GM12878 (cell line): Measurements from ENCODE around the gene EPHA2. TPM values are rescaled to one million over a fixed set of nuclear protein-coding genes. Genes with fewer than 3 reads are reported as not detected.

Experiments
- ATAC-seq: fragments of 200-7000 bp; cut with Tn5 transposase; 3 replicates; pipeline ENCODE4 v1.9.1; 2020; ENCODE audit warnings: mild to moderate bottlenecking, moderate library complexity
- BruUV-seq: library from RNA; stranded (reverse); fragments of 400-500 nt; replicated peaks from 2 replicates; lab custom pipeline; 2021; lab: Mats Ljungman, UMichigan
- CTCF ChIA-PET: fragments of 300-600 bp; sonication (Branson Sonifier 250); formaldehyde crosslinking; extraction: SDS; loops from one replicate; lab custom pipeline; 2021; ENCODE audit warnings: inconsistent platforms; lab: Yijun Ruan, JAX
- POLR2A ChIA-PET: fragments of 350-600 bp; formaldehyde crosslinking; extraction: SDS; loops from one replicate; lab custom pipeline; 2021; ENCODE audit warnings: inconsistent platforms; lab: Charles Lee
- RAD21 ChIA-PET: fragments of 300-600 bp; sonication (Branson Sonifier 250); formaldehyde crosslinking; loops from one replicate; lab custom pipeline; 2023; ENCODE audit warnings: antibody characterized with exemption; ENCODE audit not compliant: unreplicated experiment; lab: Charles Lee
- SMC1A ChIA-PET: fragments of 300-600 bp; sonication (Branson Sonifier 250); formaldehyde crosslinking; loops from one replicate; lab custom pipeline; 2023; ENCODE audit not compliant: unreplicated experiment, uncharacterized antibody; lab: Charles Lee
- DNase-seq: peaks from one replicate; pipeline ENCODE4 v3.0.0-alpha.2; 2011; ENCODE audit warnings: low read depth, low spot score
- FAIRE-seq: peaks from 3 replicates; lab custom pipeline; 2011; peaks lifted over from hg19 to GRCh38; lab: Jason Lieb, UNC
- H2AFZ ChIP-seq: 2 replicates; pipeline ENCODE4 v1.6.0; 2011; ENCODE audit warnings: low read depth, low read length, control low read depth; ENCODE audit not compliant: control insufficient read depth
- H3K27ac ChIP-seq: 2 replicates; pipeline ENCODE4 v1.5.1; 2011; ENCODE audit warnings: control low read depth; ENCODE audit not compliant: control insufficient read depth, insufficient read depth
- H3K27me3 ChIP-seq, 2 experiments: replicated peaks in 1 of 2; 2 replicates each; pipeline versions ENCODE4 v1.6.0 to v1.6.1; 2011; ENCODE audit warnings: low read length in 1 of 2; ENCODE audit not compliant: control insufficient read depth in 2 of 2, insufficient read depth in 2 of 2
- H3K36me3 ChIP-seq, 2 experiments: 2 replicates each; pipeline ENCODE4 v1.5.1; 2011; ENCODE audit warnings: low read length in 1 of 2; ENCODE audit not compliant: control insufficient read depth in 2 of 2, insufficient read depth in 2 of 2
- H3K4me1 ChIP-seq: 2 replicates; pipeline ENCODE4 v1.6.1; 2011; ENCODE audit warnings: mild to moderate bottlenecking, low read length, moderate library complexity, mixed read lengths; ENCODE audit not compliant: control insufficient read depth, insufficient read depth
- H3K4me2 ChIP-seq: 2 replicates; pipeline ENCODE4 v1.6.0; 2011; ENCODE audit warnings: control low read depth; ENCODE audit not compliant: control insufficient read depth, insufficient read depth
- H3K4me3 ChIP-seq: fragments of 200-600 bp; sonication (generic); 2 replicates; pipeline ENCODE4 v1.5.1; 2016
- H3K79me2 ChIP-seq: 2 replicates; pipeline ENCODE4 v1.6.0; 2011; ENCODE audit warnings: low read length; ENCODE audit not compliant: control insufficient read depth, insufficient read depth
- H3K9ac ChIP-seq: 2 replicates; pipeline ENCODE4 v1.8.0; 2011; ENCODE audit warnings: low read length, control low read depth, mixed read lengths; ENCODE audit not compliant: control insufficient read depth, insufficient read depth
- H3K9me3 ChIP-seq: replicated peaks from 3 replicates; pipeline ENCODE4 v1.5.1; 2011; ENCODE audit warnings: mild to moderate bottlenecking, low read length; ENCODE audit not compliant: control insufficient read depth, insufficient read depth
- H4K20me1 ChIP-seq: 2 replicates; pipeline ENCODE4 v1.6.0; 2011; ENCODE audit not compliant: control insufficient read depth, insufficient read depth
- EP300 ChIP-seq, 2 experiments: fragments of 150-350 bp in 1 of 2; IDR thresholded peaks; 2 replicates each; pipeline ENCODE4 v1.6.1; 2011 to 2012; ENCODE audit warnings: low read depth in 2 of 2, low read length in 2 of 2, borderline replicate concordance in 1 of 2, improper control_type of control experiment in 1 of 2, inconsistent platforms in 1 of 2; ENCODE audit not compliant: control insufficient read depth in 1 of 2
- HDGF ChIP-seq: fragments of 450-650 bp; IDR thresholded peaks from 2 replicates; pipeline ENCODE4 v1.6.1; 2016; ENCODE audit warnings: antibody characterized with exemption
- HSF1 ChIP-seq: fragments of 150-350 bp; IDR thresholded peaks from 2 replicates; pipeline ENCODE4 v1.6.1; 2014; ENCODE audit warnings: mild to moderate bottlenecking, low read depth, low read length
- NFIC ChIP-seq: IDR thresholded peaks from 2 replicates; pipeline ENCODE4 v1.6.1; 2012; ENCODE audit warnings: low read depth, mild to moderate bottlenecking, inconsistent platforms, low read length, moderate library complexity
- PAX5 ChIP-seq: IDR thresholded peaks from 2 replicates; pipeline ENCODE4 v1.6.1; 2011; ENCODE audit warnings: low read depth, low read length, borderline replicate concordance
- PAX8 ChIP-seq: fragments of 450-650 bp; IDR thresholded peaks from 2 replicates; pipeline ENCODE4 v1.6.1; 2017; ENCODE audit warnings: mild to moderate bottlenecking, moderate library complexity
- POLR2A ChIP-seq: IDR thresholded peaks from 2 replicates; pipeline ENCODE4 v1.6.1; 2011; ENCODE audit warnings: low read depth, mild to moderate bottlenecking, low read length
- RCOR1 ChIP-seq: conservative IDR thresholded peaks from 2 replicates; pipeline ENCODE4 v1.6.1; 2012; ENCODE audit warnings: low read depth, low read length, improper control_type of control experiment
- SMARCA5 ChIP-seq: fragments of 450-650 bp; IDR thresholded peaks from 2 replicates; pipeline ENCODE4 v1.6.1; 2017; ENCODE audit warnings: mild to moderate bottlenecking
- STAT3 ChIP-seq: IDR thresholded peaks from 2 replicates; pipeline ENCODE4 v1.6.1; 2011; ENCODE audit warnings: low read depth, low read length, improper control_type of control experiment
- ZNF24 ChIP-seq: fragments of 450-650 bp; IDR thresholded peaks from 2 replicates; pipeline ENCODE4 v1.6.1; 2017; ENCODE audit warnings: antibody characterized with exemption, mild to moderate bottlenecking
- WGBS: methylation state at CpG from one replicate; pipeline ENCODE4 v1.1.6; 2016; ENCODE audit warnings: low lambda C conversion rate; ENCODE audit not compliant: insufficient replicate concordance, insufficient coverage; ENCODE audit errors: missing lambda C conversion rate; 5-methylcytosine and 5-hydroxymethylcytosine counted together
- in situ Hi-C: fragments of 300-500 bp; cut with MboI; formaldehyde crosslinking; loops from 9 replicates; pipeline ENCODE4 v1.14.3; 2018; ENCODE audit warnings: mixed read lengths
- intact Hi-C: fragments of 100-400 bp; cut with micrococcal nuclease; formaldehyde crosslinking; loops from one replicate; pipeline ENCODE4 v1.14.2; 2022; ENCODE audit not compliant: unreplicated experiment
- polyA plus RNA-seq, 11 experiments: library from polyadenylated mRNA; depleted of rRNA in 4 of 11; unstranded in 6 of 11; stranded (reverse) in 5 of 11; fragments of >200 nt; fragmentation: Nextera tagmentation in 4 of 11; fragmentation: Illumina TruSeq in 1 of 11; extraction: Ambion mirVana in 4 of 11; extraction: Trizol in 1 of 11; gene quantifications; 1 replicate in 1 of 11; 2 replicates in 10 of 11; pipeline versions ENCODE4 v1.2.1 to v1.2.3, GENCODE V29; 2011 to 2016; ENCODE audit warnings: inconsistent platforms in 2 of 11, missing spikeins in 2 of 11, low read depth in 1 of 11
- total RNA-seq, 4 experiments: library from RNA; depleted of rRNA in 3 of 4; stranded (reverse); fragments of >200 nt in 3 of 4; fragmentation: Illumina TruSeq in 1 of 4; extraction: Trizol in 1 of 4; gene quantifications; 2 replicates each; pipeline versions ENCODE4 v1.2.1 to v1.2.3, GENCODE V29; 2013 to 2021
- TF ChIP-seq, protein P1 (sequence below): fragments of 450-650 bp; IDR thresholded peaks from 2 replicates; pipeline ENCODE4 v1.6.1; 2016; ENCODE audit warnings: mild to moderate bottlenecking

EPHA2 gene
- total and polyA plus RNA-seq, 10 of the 15 experiments (the other 5 are each of a cell fraction or from before 2014, with no cell fraction given): 0.04 to 0.51 (median 0.23) TPM; not detected in 2

- TF ChIP-seq ZNF24: no peak
- TF ChIP-seq, all 136 proteins: peak for 0
These were observed 37.9 kb downstream of the EPHA2 start (continued) for GRCh38 chr1:16117936-16118335.

DNA sequence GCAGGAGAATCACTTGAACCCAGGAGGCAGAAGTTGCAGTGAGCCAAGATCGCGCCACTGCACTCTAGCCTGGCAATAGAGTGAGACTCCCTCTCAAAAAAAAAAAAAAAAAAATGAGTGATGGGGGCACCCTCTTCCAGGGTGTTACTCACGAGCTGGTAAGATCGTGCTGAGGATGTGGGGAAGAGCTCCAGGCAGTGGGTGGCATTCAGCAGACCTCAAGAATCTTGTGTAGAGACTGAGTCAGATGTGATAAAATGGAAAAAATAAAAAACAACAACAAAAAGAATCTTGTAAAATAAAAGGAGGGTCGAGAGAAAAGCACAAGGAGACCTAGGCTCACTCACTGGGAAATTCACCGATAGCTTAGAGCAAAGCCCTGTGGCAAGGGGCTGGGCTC lies 38.5 kb downstream of the EPHA2 start:
- no peak overlapping the region for H3K27ac ChIP-seq
- BruUV-seq: no TSS peak
- no peak for DNase-seq
- no peak for TF ChIP-seq POLR2A
- TF ChIP-seq PAX8: no peak
- TF ChIP-seq, protein P1, sequence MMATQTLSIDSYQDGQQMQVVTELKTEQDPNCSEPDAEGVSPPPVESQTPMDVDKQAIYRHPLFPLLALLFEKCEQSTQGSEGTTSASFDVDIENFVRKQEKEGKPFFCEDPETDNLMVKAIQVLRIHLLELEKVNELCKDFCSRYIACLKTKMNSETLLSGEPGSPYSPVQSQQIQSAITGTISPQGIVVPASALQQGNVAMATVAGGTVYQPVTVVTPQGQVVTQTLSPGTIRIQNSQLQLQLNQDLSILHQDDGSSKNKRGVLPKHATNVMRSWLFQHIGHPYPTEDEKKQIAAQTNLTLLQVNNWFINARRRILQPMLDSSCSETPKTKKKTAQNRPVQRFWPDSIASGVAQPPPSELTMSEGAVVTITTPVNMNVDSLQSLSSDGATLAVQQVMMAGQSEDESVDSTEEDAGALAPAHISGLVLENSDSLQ: no peak
- no peak for TF ChIP-seq SMARCA5
- no peak for TF ChIP-seq HSF1
- TF ChIP-seq PAX5: no peak
- TF ChIP-seq STAT3: no peak
- TF ChIP-seq EP300 (IDR thresholded peaks at IDR 0.05; ENCODE audit: borderline replicate concordance in 1 of 2, control insufficient read depth in 1 of 2, low read depth in 2 of 2, low read length in 2 of 2): no peak
- TF ChIP-seq NFIC: no peak
- TF ChIP-seq RCOR1: no peak
- no peak for TF ChIP-seq HDGF
- H3K79me2 ChIP-seq: no peaks in the 10 kb centered on the region
- H3K9ac ChIP-seq: no peak overlapping the region
- H3K4me2 ChIP-seq: no peak overlapping the region
- no peaks in the 10 kb centered on the region for H3K4me1 ChIP-seq
- H3K27me3 ChIP-seq: no peaks in the 10 kb centered on the region; a peak in 2 of 4 replicates
- CTCF ChIA-PET: interaction anchor here (0.5 to 1.1 kb wide), 3 partner anchors 38 to 71 kb away, joined by 3 read pairs; no protein-coding TSS in a partner anchor
- intact Hi-C loops (no loop called here), in situ Hi-C loops (no loop called here)
- no peak overlapping the region for H2AFZ ChIP-seq
- FAIRE-seq: no peak
- SMC1A ChIA-PET: interaction anchor here (0.7 to 1.3 kb wide), 3 partner anchors 37 to 69 kb away, joined by 3 to 5 read pairs (median 3); no protein-coding TSS in a partner anchor
- no peaks in the 10 kb centered on the region for H3K9me3 ChIP-seq
- 41% methylated on average over 6 of the region's 6 CpGs for WGBS
- POLR2A ChIA-PET: no interaction called here
- H3K4me3 ChIP-seq: no peak overlapping the region
- RAD21 ChIA-PET: interaction anchor here (1.3 kb wide), 1 partner anchor 33 kb away, joined by 4 read pairs; no protein-coding TSS in a partner anchor
- no peaks in the 10 kb centered on the region for H4K20me1 ChIP-seq
- H3K36me3 ChIP-seq: no peaks in the 10 kb centered on the region
- ATAC-seq: no peak
